Retina (tissue), 1 donor: Measurements from ENCODE around the gene KDM6A.
"Not testable (repeated sequence)": the region's sequence is repeated elsewhere in the genome, so short reads cannot be mapped to it uniquely, and the experiment has no call there.

Experiments
- DNase-seq: peaks from one replicate; pipeline ENCODE4 v3.0.0-alpha.2; 2016

Gene KDM6A

DNA sequence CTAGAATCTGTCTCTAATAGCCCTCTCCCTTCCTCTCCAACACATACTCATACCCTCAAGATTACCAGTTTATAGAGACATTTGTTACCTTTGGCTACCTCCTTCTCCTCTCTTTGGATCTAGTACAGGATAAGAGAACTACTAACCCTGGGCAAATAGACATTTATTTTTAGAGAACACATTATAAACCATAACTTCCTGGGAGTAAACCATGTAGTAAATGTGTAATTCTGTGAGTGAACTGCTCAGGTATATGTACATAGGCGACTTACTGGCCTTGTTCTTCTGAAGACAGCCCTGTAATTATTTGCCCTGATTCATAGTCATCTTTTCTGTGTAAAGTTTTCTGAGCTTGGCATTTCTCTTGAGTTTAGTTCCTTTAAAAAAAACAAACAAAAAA, 94.2 kb downstream of the KDM6A start:
- no peak for DNase-seq

DNA sequence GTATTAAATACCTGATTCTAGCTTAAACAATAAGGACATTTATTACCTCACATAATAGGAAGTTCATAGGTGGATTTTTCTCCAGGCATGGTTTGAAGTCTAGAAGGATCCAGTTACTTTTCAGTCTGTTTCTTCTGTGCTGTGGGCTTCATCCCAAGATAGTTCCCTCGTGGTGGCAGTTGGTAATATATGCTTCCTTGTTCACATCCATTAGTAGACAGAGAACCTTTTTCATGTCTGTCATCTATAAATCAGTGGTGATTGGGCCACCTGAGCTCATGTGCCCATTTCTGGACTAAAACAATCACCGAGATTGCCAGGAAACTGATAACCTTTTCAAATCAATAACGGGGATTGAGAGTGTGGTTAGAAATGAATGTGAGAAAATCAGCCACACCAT, 97.7 kb downstream of the KDM6A start:
- DNase-seq = no peak

DNA sequence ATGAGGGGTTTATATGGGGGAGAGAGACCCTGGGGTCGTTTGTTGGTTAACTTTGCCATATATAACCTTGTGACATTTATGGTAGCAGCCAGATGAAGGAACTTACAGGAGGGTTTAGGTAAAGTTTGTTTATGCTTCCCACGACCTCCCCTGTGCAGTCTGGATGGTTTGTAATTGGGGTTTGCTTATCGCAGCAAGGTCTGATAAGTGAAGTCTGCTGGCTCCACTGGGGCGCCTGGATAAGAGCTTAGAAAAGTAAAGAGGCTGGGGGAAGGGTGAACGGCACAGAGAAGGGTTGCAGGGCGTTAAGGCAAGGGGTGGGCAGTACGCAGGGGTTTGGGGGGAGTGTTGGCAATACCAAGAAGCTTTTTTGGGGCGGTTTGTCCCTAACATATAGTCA, 98.7 kb downstream of the KDM6A start:
- no peak for DNase-seq

DNA sequence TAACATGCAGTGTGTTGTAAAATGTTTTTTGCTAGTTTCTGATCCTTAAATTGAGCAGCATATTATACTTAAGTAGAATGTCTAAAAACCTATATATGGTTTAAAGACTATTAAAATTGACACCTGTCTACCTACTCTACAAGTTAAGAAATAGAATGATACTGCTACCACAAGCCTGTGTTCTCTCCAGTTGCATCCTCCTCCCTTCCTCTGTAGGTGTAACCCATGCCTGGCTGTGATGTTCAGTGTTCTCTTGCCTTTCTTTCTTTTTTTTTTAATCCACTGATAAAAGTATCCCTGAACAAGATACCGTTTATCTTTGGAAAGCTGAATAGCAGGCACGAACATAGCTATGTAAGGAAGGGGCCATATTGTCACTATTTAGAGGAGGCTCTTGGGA, 99.1 kb downstream of the KDM6A start:
- DNase-seq = no peak

DNA sequence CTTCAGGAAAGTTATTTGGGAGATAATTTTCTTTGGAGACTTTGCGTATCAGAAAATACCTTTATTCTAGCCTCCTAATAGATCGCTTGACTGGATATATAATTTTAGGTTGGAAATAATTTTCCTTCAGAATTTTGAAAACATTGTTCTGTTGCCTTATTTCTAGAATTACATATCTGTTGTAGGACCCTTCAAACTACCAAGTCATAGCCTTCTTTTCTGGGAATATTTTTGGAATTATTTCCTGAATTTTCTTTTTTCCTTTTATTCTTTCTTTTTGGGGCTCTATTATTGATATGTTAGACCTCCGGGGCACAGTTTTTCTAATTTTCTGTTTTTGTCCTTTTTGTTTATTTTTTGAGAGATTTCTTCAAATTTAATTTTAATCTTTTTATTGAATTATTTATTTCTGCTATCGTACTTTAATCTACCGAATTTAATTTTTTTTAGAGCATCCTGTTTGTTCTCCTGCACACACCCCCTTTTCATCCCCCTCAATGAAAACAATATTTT, 100.5 kb downstream of the KDM6A start:
- no peak for DNase-seq

DNA sequence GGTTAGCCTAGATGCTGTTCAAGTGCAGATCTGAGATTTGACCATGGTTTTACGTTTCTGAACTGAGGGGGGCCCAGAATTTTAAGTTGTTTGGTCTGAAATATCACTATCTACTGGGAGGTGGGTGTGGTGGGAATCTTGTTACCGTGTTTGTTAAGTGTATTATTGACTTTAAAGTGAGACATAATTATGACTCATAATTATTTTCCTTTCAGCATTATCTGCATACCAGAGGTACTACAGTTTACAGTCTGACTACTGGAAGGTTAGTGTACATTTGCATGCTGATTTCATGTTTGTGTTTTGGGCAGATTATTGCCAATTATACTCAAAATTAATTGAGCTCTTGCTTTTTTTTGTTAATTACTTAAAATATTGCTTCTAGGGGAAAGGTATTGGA, 101.5 kb downstream of the KDM6A start:
- DNase-seq = no peak

DNA sequence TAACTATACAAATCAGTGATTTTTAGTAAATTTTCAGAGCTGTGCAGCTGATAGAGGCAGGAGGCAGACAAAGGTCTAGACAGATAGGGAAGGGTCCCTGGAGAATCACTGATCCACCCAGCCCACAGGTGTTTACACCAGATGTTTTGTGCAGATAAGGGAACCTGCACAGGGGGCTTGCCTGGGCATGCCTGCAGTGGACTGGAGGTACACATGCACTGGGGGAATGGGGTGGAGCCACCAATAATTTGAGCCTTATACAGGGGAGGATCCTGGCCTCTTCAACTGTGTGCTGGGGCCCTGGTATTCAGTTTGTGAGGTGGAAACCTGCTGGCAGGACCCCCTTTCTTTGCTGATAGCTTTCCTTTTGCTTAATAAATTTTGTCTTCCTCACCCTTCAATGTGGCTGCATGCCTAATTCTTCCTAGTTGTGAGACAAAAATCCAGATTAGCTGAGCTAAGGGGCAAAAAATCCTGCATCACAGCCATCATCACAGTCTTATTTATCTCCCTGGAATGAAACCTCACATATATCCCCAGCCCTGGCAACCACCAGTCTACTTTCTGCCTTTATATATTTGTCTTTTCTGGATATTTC, 102.8 kb downstream of the KDM6A start:
- no peak for DNase-seq

DNA sequence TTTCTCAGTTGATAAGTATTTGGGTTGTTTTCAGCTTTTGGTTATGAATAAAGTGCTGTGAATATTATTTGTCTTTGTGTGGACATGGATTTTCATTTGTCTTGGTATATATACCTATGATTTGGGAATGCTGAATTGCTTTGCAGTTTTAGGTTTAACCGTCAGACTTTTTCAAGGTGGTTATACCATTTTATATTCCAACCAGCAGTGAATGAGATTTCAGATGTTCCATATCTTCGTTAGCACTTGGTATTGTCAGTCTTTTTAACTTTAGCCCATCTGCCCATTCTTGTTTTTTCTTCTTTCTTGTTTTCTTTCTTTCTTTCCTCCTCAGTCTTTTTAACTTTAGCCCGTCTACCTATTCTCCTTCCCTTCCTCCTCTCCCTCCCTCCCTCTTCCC, 106.0 kb downstream of the KDM6A start:
- DNase-seq = no peak

DNA sequence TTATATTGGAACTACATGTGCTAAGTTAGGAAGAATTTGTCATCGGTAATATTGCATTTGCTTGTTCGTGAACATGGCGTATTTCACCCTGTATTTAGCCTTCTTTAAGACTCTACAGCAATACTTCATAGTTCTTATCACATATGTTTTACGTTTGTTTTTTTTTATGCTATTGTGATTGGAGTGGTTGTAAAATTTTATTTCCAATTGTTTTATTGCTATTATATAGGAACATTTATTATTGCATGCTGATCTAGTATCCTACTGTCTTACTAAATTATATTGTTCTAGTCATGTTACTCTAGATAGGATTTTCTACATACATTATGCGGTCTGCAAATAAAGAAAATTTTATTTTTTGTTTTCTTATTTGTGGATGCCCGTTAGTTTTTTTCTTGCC, 107.4 kb downstream of the KDM6A start:
- no peak for DNase-seq

DNA sequence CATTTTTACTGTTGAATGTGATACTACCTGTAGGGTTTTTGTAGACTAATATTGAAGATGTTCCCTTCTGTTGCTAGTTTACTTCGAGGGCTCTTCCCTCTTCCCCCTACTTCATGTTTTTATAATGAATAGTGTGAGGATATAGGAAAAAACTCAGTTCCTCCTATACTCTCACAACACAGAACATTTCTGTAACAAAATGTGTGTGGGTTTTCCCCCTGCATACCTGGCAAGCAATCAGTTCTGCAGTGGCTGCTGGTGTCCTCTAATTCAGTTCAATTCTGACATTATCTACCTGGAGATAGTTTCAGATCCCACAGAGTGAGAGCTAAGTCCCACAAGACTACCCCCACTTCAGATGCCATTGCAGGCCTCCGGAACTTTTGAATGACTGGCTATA, 107.9 kb downstream of the KDM6A start:
- no peak for DNase-seq

DNA sequence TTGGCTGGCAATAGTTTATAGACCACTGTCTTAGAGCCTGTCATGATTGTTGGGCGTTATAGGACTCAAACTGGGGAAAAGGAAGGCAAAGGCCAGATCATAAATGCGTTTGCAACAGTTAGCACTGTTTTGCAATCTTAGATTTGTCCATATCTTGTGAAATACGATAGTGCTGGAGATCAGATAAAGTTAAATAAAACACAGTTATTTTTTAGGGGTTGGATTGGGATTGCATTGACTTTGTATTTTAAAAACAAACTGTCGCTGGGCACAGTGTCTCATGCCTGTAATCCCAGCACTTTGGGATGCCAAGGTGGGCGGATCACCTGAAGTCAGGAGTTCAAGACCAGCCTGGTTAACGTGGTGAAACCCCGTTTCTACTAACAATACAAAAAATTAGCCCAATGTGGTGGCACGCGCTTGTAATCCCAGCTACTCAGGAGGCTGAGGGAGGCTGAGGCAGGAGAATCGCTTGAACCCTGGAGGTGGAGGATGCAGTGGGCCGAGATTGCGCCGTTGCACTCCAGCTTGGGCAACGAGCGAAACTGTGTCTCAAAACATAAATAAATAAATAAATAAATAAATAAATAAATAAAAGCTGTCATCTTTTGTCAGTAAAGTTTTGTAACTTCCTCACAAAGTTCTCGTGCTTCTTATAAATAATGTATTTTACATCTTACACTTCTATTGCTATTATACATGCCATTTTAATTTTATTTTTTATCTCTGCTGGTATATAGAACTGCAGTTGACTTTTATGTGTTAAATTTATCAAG, 117.2 kb downstream of the KDM6A start:
- DNase-seq = no peak

DNA sequence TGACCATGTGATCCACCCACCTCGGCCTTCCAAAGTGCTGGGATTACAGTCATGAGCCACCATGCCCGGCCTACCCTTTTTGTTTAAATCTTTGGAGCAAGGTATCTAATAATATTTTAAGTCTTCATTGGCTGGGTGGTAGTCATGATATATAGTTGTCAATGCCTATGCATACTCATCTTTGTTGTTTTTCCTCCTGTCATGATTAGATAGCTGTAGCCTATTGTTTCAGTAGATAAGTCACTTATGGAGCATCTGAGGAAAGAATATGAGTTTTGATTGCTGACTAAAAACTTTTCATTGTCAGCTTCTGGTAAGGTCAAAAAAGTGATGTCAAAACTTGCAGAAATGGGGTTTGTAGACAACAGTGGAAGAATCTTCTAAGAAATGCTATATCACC, 119.8 kb downstream of the KDM6A start:
- DNase-seq = no peak

DNA sequence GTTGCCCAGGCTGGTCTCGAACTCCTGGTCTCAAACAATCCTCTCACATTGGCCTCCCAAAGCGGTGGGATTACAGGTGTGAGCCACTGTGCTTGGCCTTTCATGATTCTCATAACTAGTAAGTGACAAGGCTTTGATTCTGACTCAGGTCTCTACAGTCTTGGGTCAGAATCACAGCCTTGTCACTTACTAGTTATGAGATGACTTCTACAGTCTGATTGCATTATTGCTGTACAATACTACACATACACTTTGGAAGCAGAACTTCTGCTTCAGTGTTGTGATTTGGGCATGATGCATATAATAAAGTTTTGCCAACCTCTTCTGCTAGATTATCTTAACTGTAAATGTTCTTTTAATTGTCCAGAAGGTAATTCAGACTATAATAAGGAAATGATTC, 123.3 kb downstream of the KDM6A start:
- DNase-seq = no peak

DNA sequence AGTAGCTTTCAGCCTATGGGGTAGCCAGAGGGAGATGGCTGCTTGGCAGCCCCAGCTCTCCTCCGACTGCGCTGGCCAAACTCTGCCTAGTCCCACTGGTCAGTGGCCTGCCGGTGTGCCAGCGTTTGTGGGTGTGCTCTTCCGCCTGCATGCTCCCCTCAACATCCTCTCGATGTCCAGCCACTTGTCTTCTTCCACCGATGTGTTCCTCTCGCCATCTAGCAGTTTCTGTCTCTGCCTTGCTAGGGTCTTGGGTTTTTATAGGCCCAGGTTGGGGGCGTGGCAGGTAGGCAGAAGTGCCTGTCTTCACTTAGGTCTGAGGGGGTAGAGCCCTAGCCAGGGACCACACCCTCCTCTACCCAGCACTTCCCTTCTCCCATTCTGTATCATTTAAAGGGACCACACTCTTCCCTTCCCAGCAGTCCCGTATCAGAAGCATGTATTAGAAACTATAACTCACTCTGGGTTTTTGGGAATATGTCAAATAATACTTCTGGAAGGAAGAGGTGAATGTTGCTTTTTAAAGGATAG, 124.4 kb downstream of the KDM6A start:
- DNase-seq = no peak

DNA sequence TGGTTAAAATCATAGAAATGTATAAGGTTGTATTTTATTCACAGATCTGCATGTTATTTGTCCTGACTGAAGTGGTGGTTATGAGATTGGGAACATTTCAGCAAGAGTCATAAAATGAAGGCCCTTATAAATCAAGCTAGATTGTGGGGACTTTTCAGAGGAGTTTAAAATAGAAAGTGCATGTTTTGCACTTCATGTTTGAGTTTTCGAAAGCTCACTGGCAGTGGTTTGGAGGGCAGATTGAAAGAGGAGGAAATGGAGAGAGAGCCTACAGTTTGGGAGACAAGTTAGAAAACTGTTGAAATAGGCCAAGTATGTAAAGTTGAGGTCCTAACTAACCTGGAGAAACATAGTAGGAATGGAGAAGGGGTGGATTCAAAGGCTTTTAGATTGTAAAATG, 124.9 kb downstream of the KDM6A start:
- DNase-seq = no peak

DNA sequence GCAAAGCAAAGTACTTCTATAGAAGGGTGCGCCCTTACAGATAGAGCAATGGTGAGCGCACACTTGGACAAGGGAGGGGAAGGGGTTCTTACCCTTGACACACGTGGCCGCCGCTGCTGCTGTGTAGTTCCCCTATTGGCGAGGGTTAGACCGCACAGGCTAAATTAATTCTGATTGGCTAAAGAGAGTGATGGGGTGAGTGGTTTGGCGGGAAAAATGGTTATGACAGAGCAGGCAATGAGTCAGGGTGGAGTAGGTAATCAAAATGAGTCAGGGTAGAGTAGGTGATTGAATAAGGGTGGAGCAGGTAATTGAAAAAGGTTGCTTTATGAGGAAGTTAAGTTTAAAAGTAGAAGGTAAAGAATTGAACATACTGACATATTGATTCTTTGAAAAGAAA, 126.2 kb downstream of the KDM6A start:
- DNase-seq = not testable (repeated sequence)

DNA sequence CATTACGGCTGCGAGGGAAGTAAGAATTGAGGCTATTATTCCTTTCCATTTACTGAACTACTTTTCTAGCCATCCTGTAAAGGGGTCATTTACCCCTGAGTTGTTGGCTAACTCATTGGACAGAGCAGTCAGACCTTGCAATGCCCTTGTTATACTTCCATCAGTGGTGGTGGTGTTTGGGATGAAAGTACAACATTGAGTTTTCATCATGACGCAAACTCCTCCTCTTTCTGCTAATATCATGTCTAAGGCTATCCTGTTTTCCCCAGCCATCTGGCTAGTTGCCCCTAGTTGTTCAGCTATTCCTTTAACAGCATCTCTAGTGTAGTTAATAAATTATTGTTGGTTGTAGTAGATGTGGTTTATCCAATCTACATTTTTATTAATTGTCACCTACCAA, 126.9 kb downstream of the KDM6A start:
- DNase-seq = not testable (repeated sequence)

DNA sequence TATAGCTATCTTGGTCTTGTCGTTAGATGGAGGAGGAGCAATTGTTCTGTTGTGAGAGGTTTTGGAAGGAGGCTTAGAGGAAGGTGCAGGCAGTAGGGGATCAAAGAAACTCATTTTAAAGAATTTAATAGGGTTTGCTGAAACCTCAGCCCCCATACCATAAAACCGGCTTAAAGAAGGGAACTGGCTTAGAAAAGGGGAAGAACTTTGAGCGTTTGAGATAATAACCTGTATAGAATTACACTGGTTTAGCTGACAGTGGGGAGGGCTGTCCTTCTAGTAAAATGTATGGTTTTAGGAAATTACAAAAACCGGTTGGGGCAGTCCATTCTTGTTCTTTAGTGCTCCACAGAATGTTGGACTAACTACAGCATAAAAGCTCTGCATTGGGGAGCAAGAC, 128.1 kb downstream of the KDM6A start:
- no peak for DNase-seq

DNA sequence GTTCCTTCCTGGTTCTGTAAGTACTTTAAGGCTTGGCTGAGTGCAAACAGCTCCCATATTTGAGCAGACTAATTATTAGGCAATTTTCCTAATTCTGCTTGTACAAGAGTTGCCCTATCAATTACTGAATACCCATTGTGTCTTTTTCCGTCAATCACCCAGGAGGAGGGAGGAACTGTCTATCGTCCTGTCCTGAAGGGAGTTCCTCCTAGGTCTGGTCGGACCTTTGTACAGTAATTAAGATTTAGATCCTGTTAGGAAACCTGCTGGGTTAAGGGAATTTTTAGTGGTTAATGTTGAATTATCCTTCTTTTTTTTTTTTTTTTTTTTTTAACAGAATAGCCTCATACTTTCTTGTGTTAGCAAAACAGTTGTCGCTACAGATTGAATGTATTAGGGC, 130.1 kb downstream of the KDM6A start:
- no peak for DNase-seq

DNA sequence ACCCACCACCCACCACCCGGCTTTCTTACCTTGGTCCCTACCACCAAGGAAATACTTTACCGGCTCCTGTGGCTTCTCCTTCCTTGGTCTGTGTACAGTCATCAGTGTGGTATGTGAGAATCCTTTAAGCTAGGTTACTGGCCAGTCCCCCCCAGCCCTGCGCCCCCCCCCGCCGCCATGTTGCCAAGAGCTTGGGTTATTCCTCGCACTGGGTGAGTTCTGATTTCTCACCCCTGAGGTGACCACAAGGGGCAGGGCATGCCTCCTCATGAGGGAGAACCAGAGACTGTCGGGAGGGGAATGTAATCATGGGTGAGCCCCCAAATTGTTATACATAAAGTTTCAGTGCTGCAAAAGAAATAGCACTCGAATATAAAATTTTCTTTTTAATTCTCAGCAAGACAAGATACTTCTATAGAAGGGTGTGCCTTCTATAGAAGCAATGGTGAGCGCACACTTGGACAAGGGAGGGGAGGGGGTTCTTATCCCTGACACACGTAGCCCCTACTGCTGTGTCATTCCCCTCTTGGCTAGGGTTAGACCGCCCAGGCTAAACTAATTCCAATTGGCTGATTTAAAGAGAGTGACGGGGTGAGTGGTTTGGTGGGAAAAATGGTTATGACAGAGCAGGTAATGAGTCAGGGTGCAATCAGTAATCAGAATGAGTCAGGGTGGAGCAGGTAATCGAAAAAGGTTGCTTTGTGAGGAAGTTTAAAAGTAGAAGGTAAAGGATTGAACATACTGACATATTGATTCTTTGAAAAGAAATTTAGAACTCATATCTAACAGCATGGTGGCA, 133.2 kb downstream of the KDM6A start:
- no peak for DNase-seq

DNA sequence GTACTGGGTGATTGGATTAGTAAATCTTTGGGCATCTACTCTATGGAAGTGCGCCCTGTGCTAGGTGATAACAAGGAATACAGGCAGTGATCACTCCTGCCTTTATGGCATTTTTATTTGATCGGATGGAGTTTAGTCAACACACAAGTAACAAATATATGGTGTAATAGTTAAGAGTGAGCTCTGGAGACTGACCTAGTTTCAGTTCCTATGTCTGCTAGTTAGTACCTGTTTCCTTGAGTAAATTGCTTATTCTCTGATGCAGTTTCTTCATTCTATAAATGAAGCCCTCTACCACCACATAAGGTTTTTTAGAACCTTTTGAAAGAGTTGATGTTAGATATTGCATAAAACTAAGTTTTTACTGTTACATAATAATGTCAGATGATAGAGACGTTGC, 134.6 kb downstream of the KDM6A start:
- no peak for DNase-seq

DNA sequence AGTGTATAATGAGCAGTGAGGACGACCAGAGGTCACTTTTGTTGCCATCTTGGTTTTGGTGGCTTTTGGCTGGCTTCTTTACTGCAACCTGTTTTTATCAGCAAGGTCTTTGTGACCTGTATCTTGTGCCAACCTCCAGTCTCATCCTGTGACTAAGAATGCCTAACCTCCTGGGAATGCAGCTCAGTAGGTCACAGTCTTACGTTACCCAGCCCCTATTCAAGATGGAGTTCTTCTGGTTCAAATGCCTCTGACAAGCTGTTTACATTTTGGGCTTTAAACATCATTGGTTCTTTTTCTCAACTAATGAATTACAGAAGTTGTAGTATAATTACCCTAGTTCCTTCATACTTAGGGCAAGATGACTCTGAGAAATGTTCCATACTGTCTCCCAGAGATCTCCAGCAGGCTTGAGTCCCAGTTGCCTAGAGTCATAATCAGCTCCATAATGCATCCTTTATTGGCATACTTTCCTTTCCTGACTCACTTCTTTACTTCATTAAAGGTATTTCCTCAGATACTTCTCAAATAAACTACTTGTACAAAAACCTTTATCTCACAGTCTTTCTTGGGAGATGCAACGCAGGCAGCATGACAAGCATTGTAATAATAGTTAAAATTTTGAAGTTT, 136.5 kb downstream of the KDM6A start:
- DNase-seq = no peak

DNA sequence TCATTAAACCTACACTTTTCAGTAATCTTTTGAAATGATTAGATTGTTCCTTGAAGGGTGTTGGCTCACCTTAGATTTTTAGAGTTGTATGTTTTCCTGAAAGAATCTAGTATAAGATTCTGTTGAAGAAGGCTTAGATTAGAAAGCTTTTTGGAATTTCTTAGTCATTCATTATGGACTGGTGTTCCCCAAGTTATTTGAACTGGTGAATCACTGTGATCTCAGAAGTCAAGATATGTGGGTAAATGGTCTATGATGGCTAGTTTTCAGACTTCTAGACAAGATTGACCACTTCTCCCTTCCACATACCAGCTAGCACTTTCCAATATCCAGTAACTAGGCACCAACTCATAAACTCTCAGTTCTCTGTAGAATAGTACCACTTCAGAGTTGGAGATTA, 138.1 kb downstream of the KDM6A start:
- DNase-seq = no peak
